Esophagus squamous epithelium (tissue), 5 donors: ENCODE data around the gene PTBP2. TPM values are rescaled to one million over a fixed set of nuclear protein-coding genes. Genes with fewer than 3 reads are reported as not detected.

Experiments
- DNase-seq: peaks from one replicate; lab custom pipeline; 2025; lab: John Stamatoyannopoulos, UW
- H3K27ac ChIP-seq, 4 donors: fragments of 200-600 bp; sonication (generic); one replicate each; pipeline ENCODE4 v1.5.1; 2016 to 2019; ENCODE audit warnings: mild to moderate bottlenecking in 1 of 4
- H3K27me3 ChIP-seq, 4 donors: fragments of 200-600 bp; sonication (generic); 1 replicate in 3 of 4; 2 replicates in 1 of 4; pipeline versions ENCODE4 v1.5.1 to v1.6.0; 2017 to 2021; ENCODE audit warnings: antibody characterized with exemption in 1 of 4
- H3K36me3 ChIP-seq, 3 donors: fragments of 200-600 bp; sonication (generic); one replicate each; pipeline ENCODE4 v1.5.1; 2016 to 2019
- H3K4me1 ChIP-seq, 3 donors: fragments of 200-600 bp; sonication (generic); one replicate each; pipeline ENCODE4 v1.5.1; 2017 to 2019
- H3K4me3 ChIP-seq, 4 donors: fragments of 200-600 bp; sonication (generic); 1 replicate in 3 of 4; 2 replicates in 1 of 4; pipeline ENCODE4 v1.5.1; 2016 to 2019; ENCODE audit warnings: mild to moderate bottlenecking in 2 of 4, moderate library complexity in 1 of 4
- H3K9me3 ChIP-seq, 3 donors: fragments of 200-600 bp; sonication (generic); one replicate each; pipeline ENCODE4 v1.5.1; 2016 to 2019
- CTCF ChIP-seq, 6 experiments: fragments of 450-650 bp in 4 of 6; fragments of 200-600 bp in 2 of 6; sonication (generic) in 2 of 6; IDR thresholded peaks; one replicate each; pipeline ENCODE4 v1.5.1; 2016 to 2019; ENCODE audit warnings: antibody characterized with exemption in 6 of 6, mild to moderate bottlenecking in 4 of 6, moderate library complexity in 4 of 6
- POLR2A ChIP-seq, 4 donors: fragments of 450-650 bp; IDR thresholded peaks; one replicate each; pipeline ENCODE4 v1.6.1; 2017; ENCODE audit warnings: antibody characterized with exemption in 4 of 4, mild to moderate bottlenecking in 4 of 4, moderate library complexity in 3 of 4
- WGBS, 2 donors: methylation state at CpG; one replicate each; pipeline ENCODE4 v1.1.5; 2018; 5-methylcytosine and 5-hydroxymethylcytosine counted together
- intact Hi-C: fragments of 100-400 bp; cut with DNase I; formaldehyde crosslinking; loops from one replicate; pipeline ENCODE4 v1.15.0; 2022
- total RNA-seq, 4 donors: library from RNA; depleted of rRNA; stranded (reverse); fragments of >200 nt; gene quantifications; one replicate each; pipeline ENCODE4 v1.1.0, GENCODE V29; 2016
- donor health status: DM: yes; HTN: yes; CAD: no.

Gene PTBP2
- total RNA-seq, 4 donors from 2014 or later: 15.8 to 51.3 (median 23.8) TPM

- intact Hi-C loops: no loop called here
- H3K4me1 ChIP-seq: peaks cover 0 to 12% (median 0%) of the 10 kb centered on the region in 3 donors
Measured at GRCh38 chr1:96837781-96838216, 116.2 kb downstream of the PTBP2 start.

GRCh38 chr1:96840396-96840795 lies 118.8 kb downstream of the PTBP2 start:
- Histone ChIP-seq H3K4me1 (peaks cover 0 to 12% (median 0%) of the 10 kb centered on the region in 3 donors), H3K27me3 (no peaks in the 10 kb centered on the region), H3K4me3 (no peak overlapping the region), H3K27ac (no peak overlapping the region), H3K9me3 (no peaks in the 10 kb centered on the region), H3K36me3 (no peaks in the 10 kb centered on the region)
- intact Hi-C loops: no loop called here
- whole genome bisulfite sequencing, 2 donors: 77 to 82% methylated on average over 3 of the region's 3 CpGs
- DNase-seq: no peak
- no peak for TF ChIP-seq POLR2A (IDR thresholded peaks at IDR 0.05)
- no peak for TF ChIP-seq CTCF (IDR thresholded peaks at IDR 0.05)

More at GRCh38 chr1:96837781-96838216, 116.2 kb downstream of the PTBP2 start:
- TF ChIP-seq CTCF (IDR thresholded peaks at IDR 0.05): no peak
- no peak for TF ChIP-seq POLR2A (IDR thresholded peaks at IDR 0.05)
- no peak for DNase-seq
- Histone ChIP-seq H3K36me3 (no peaks in the 10 kb centered on the region), H3K4me3 (no peak overlapping the region), H3K27me3 (no peaks in the 10 kb centered on the region), H3K27ac (peak overlapping the region in 2 of 4 donors; percentile 47 to 52), H3K9me3 (no peaks in the 10 kb centered on the region)
- WGBS, 2 donors: 54 to 63% methylated on average over 2 of the region's 2 CpGs

- H3K9me3 ChIP-seq: no peaks in the 10 kb centered on the region
- no peak overlapping the region for H3K27ac ChIP-seq
- TF ChIP-seq POLR2A (IDR thresholded peaks at IDR 0.05): no peak
- TF ChIP-seq CTCF (IDR thresholded peaks at IDR 0.05): no peak
- H3K4me1 ChIP-seq: peaks cover 0 to 12% (median 0%) of the 10 kb centered on the region in 3 donors
- intact Hi-C loops: no loop called here
- H3K4me3 ChIP-seq: no peak overlapping the region
- H3K27me3 ChIP-seq: no peaks in the 10 kb centered on the region
- no peaks in the 10 kb centered on the region for H3K36me3 ChIP-seq
- no peak for DNase-seq
Measured at GRCh38 chr1:96842215-96842614, 120.6 kb downstream of the PTBP2 start.

DNA sequence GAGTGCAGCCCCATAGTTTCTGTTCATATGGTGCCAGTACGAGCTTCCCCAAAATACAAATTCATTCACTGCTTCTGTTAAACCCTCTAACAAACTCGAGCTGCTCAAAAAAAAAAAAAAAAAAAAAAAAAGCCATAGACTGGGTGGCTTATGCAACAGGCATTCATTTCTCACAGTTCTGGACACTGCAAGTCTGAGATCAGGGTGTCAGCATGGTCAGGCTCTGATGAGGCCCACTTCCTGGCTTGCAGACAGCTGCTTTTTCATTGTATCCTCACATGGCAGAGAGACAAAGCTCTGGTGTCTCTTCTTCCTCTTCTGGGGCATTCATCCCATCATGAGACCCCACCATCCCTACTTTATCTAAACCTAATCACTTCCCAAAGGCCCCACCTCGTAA lies 121.6 kb downstream of the PTBP2 start:
- intact Hi-C loops: no loop called here

GRCh38 chr1:96843601-96844000 lies 122.0 kb downstream of the PTBP2 start:
- no peaks in the 10 kb centered on the region for H3K36me3 ChIP-seq
- H3K9me3 ChIP-seq: no peaks in the 10 kb centered on the region
- TF ChIP-seq POLR2A (IDR thresholded peaks at IDR 0.05) (no peak), CTCF (IDR thresholded peaks at IDR 0.05) (no peak)
- no peaks in the 10 kb centered on the region for H3K4me1 ChIP-seq
- DNase-seq: no peak
- 83 to 91% methylated on average over 1 of the region's 1 CpG for WGBS, 2 donors
- H3K4me3 ChIP-seq: no peak overlapping the region
- H3K27me3 ChIP-seq: no peaks in the 10 kb centered on the region
- intact Hi-C loops: no loop called here
- H3K27ac ChIP-seq: no peak overlapping the region

More for the DNA sequence above, 121.6 kb downstream of the PTBP2 start:
- Histone ChIP-seq H3K36me3 (no peaks in the 10 kb centered on the region), H3K4me1 (peaks cover 0 to 2% (median 0%) of the 10 kb centered on the region in 3 donors), H3K27ac (no peak overlapping the region), H3K9me3 (no peaks in the 10 kb centered on the region), H3K4me3 (no peak overlapping the region), H3K27me3 (no peaks in the 10 kb centered on the region)
- DNase-seq: no peak
- 57 to 73% methylated on average over 3 of the region's 3 CpGs for WGBS, 2 donors
- TF ChIP-seq POLR2A (IDR thresholded peaks at IDR 0.05) (no peak), CTCF (IDR thresholded peaks at IDR 0.05) (no peak)
